ENCODE results near the gene RBM12.

RBM12 gene

DNA sequence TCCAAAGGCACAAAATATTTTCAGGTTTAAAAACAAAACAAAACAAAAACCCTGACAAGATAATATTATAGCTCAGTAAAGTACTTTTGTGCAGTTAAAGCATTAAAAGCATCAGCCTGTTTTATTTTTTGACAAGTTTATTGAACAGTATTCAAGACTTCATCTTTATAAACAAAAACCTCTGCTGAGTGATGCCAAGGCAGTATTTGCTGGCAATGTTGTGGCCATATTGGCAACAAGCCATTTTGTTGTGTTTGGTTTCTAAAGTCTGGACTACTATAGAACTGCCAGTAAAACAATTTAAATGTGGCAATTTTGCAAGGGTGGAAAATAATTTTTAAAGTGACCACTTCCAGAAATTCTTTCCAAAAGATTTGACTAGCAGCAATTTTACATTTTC is 15.9 kb downstream of the RBM12 start:
- H3K79me2 ChIP-seq (ENCODE audit: insufficient read depth, low read depth) = peaks cover 82% of the 10 kb centered on the region
- no peaks in the 10 kb centered on the region for H3K36me3 ChIP-seq (ENCODE audit: insufficient read depth)
- no peaks in the 10 kb centered on the region for H3K27me3 ChIP-seq (ENCODE audit: insufficient read depth, low read depth)
- H3K27ac ChIP-seq = no peak overlapping the region
- H3K4me3 ChIP-seq (IDR thresholded peaks at IDR 0.05; ENCODE audit: insufficient read depth, low read depth, low read length) = no peak overlapping the region
- no peak overlapping the region for H3K4me2 ChIP-seq
- H3K4me1 ChIP-seq (ENCODE audit: low read depth, poor library complexity, severe bottlenecking) = peaks cover 18% of the 10 kb centered on the region
- H2AFZ ChIP-seq (ENCODE audit: low read depth) = no peak overlapping the region
- TF ChIP-seq, protein P1, sequence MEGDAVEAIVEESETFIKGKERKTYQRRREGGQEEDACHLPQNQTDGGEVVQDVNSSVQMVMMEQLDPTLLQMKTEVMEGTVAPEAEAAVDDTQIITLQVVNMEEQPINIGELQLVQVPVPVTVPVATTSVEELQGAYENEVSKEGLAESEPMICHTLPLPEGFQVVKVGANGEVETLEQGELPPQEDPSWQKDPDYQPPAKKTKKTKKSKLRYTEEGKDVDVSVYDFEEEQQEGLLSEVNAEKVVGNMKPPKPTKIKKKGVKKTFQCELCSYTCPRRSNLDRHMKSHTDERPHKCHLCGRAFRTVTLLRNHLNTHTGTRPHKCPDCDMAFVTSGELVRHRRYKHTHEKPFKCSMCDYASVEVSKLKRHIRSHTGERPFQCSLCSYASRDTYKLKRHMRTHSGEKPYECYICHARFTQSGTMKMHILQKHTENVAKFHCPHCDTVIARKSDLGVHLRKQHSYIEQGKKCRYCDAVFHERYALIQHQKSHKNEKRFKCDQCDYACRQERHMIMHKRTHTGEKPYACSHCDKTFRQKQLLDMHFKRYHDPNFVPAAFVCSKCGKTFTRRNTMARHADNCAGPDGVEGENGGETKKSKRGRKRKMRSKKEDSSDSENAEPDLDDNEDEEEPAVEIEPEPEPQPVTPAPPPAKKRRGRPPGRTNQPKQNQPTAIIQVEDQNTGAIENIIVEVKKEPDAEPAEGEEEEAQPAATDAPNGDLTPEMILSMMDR (conservative IDR thresholded peaks at IDR 0.05; ENCODE audit: low read depth, low read length) = no peak
- H4K20me1 ChIP-seq (ENCODE audit: insufficient read depth) = peaks cover 11% of the 10 kb centered on the region; the same call in 1 of the 2 replicates
- H3K9ac ChIP-seq = no peak overlapping the region

DNA sequence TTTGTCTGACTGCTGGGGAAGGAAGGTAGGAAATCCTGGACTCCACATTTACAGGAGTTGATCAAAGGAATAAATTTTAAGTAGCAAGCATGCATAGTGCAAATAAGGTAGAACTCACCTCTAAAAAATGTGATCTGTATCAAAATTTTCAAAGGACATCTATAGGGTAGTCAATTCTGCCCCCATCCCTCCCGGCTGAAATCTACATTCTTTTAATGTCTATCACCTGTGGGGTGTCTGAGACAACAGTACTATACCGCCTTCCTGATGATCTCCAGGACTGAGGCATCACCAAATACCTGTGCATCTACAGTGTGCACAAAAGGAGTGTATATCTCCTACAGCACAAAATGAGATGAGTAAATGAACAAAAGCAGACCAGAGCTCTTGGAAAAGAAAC is 19.9 kb downstream of the RBM12 start:
- Histone ChIP-seq H3K4me1 (ENCODE audit: low read depth, poor library complexity, severe bottlenecking) (peaks cover 11% of the 10 kb centered on the region), H3K79me2 (ENCODE audit: insufficient read depth, low read depth) (peaks cover 53% of the 10 kb centered on the region), H2AFZ (ENCODE audit: low read depth) (no peak overlapping the region), H3K36me3 (ENCODE audit: insufficient read depth) (no peaks in the 10 kb centered on the region), H3K27ac (no peak overlapping the region), H3K4me3 (IDR thresholded peaks at IDR 0.05; ENCODE audit: insufficient read depth, low read depth, low read length) (no peak overlapping the region), H3K4me2 (no peak overlapping the region), H3K9ac (no peak overlapping the region), H4K20me1 (ENCODE audit: insufficient read depth) (no peaks in the 10 kb centered on the region), H3K27me3 (ENCODE audit: insufficient read depth, low read depth) (no peaks in the 10 kb centered on the region)
- TF ChIP-seq, protein P1 (conservative IDR thresholded peaks at IDR 0.05; ENCODE audit: low read depth, low read length) = no peak

DNA sequence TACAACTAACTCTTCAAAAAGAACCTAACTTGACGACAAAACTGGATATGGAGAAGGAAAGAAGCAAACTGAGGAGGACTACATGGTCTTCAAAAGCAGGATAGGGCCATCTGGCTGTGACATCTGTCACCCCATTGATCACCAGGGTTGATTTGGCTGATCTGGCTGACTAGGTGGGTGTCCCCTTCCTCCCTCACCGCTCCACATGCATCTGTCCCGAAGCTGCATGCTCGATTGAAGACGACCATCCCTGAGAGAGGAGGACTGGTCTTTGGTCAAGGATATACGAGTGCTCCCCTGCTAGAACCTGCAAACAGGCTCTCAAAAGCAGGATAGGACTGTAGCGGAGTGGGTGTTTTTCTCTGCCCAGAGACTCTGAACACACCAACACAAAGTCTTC is 21.7 kb downstream of the RBM12 start:
- H2AFZ ChIP-seq (ENCODE audit: low read depth) = no peak overlapping the region
- no peak overlapping the region for H3K27ac ChIP-seq
- H3K4me2 ChIP-seq = no peak overlapping the region
- TF ChIP-seq, protein P1 (conservative IDR thresholded peaks at IDR 0.05; ENCODE audit: low read depth, low read length) = no peak
- H3K79me2 ChIP-seq (ENCODE audit: insufficient read depth, low read depth) = peaks cover 38% of the 10 kb centered on the region; the same call in 1 of the 2 replicates
- no peaks in the 10 kb centered on the region for H3K36me3 ChIP-seq (ENCODE audit: insufficient read depth)
- no peaks in the 10 kb centered on the region for H3K4me1 ChIP-seq (ENCODE audit: low read depth, poor library complexity, severe bottlenecking)
- H3K9ac ChIP-seq = no peak overlapping the region; the same call in 1 of the 2 replicates
- no peaks in the 10 kb centered on the region for H3K27me3 ChIP-seq (ENCODE audit: insufficient read depth, low read depth)
- no peak overlapping the region for H3K4me3 ChIP-seq (IDR thresholded peaks at IDR 0.05; ENCODE audit: insufficient read depth, low read depth, low read length)
- no peaks in the 10 kb centered on the region for H4K20me1 ChIP-seq (ENCODE audit: insufficient read depth)

DNA sequence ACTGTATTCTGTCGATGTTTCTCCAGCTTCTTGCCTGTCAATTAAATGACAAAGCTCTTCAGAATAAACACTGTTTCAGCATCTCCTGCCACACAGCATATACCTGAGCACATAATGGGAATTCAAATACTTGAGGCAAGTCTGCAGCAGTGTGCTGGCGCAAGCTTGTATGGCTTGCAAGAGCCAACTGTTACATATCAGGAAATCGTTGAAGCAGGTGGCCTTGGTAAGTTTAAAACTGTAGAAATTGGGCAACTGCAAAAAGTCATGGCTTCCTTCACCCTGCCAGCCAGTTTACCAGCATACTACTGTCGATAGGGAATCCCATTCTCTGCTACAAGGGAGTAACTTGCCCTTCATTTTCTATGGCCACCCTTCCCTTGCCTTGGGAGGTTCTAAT is 23.0 kb downstream of the RBM12 start:
- Histone ChIP-seq H3K4me3 (IDR thresholded peaks at IDR 0.05; ENCODE audit: insufficient read depth, low read depth, low read length) (no peak overlapping the region), H3K79me2 (ENCODE audit: insufficient read depth, low read depth) (peaks cover 40% of the 10 kb centered on the region; the same call in 1 of the 2 replicates), H4K20me1 (ENCODE audit: insufficient read depth) (no peaks in the 10 kb centered on the region)

More for the DNA sequence above, 23.0 kb downstream of the RBM12 start:
- H2AFZ ChIP-seq (ENCODE audit: low read depth) = no peak overlapping the region
- no peaks in the 10 kb centered on the region for H3K27me3 ChIP-seq (ENCODE audit: insufficient read depth, low read depth)
- no peaks in the 10 kb centered on the region for H3K4me1 ChIP-seq (ENCODE audit: low read depth, poor library complexity, severe bottlenecking)
- H3K36me3 ChIP-seq (ENCODE audit: insufficient read depth) = no peaks in the 10 kb centered on the region
- no peak overlapping the region for H3K4me2 ChIP-seq
- no peak overlapping the region for H3K27ac ChIP-seq
- TF ChIP-seq, protein P1 (conservative IDR thresholded peaks at IDR 0.05; ENCODE audit: low read depth, low read length) = no peak
- no peak overlapping the region for H3K9ac ChIP-seq
